HG03196 (cell line): ENCODE results near the gene CXCL16.

ENCODE experiments used
- ATAC-seq: cut with Tn5 transposase; IDR thresholded peaks from one replicate; pipeline ENCODE4 v1.9.1; 2021; ENCODE audit not compliant: unreplicated experiment

CXCL16 gene

DNA sequence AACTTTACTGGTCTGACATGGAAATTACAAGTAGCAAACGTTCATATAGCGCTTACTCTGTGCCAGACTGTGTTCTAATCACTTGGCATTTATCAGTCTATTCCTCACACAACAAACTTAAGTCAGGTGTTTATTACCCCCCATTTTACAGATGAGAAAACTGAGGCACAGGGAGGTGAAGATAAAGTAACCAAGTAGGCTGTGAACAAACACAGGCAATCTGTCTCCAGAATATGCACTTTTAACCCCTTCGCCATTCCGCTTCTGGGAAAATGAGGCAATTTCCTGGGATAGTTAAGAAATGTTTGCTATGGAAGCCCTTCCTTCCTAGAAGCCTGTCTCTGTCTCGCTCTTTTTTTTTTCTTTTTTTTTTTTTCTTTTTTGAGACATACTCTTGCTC lies 12.2 kb upstream of the CXCL16 start:
- no peak for ATAC-seq

DNA sequence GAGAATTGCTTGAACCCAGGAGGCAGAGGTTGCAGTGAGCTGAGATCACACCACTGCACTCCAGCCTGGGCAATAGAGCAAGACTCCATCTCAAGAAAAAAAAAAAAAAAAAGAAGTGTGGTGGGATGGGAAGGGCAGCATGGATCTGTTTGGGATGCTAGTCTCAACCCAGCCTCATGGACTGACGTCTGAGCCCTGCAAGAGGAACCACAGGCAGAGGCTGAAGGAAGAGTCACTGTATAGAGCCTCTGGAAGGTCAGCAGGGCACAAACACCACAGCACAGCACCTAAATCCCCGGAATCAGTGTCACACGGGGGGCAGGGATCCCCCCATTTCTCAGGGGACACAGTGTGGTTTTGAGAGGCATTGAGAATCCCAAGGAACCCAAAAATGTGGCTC lies 10.9 kb upstream of the CXCL16 start:
- ATAC-seq, result no peak

DNA sequence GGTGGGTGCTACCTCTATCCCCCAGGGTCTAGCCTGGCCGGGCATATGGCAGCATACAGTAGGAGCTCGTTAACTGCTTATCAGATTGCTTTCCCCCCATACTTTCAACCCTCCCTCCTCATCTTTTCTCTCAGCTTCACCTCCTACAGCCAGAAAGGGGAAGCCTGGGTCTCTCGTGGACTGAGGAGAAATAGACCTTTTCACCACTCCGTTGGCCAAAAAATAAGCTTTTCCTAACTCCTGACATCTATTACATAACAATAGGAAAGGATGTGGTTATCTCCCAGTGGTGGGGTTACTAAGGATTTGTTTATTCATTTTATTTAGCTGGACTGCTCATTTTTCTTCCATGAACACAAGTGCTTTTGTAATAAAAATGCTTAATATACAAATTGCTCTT lies 9.0 kb upstream of the CXCL16 start:
- no peak for ATAC-seq

DNA sequence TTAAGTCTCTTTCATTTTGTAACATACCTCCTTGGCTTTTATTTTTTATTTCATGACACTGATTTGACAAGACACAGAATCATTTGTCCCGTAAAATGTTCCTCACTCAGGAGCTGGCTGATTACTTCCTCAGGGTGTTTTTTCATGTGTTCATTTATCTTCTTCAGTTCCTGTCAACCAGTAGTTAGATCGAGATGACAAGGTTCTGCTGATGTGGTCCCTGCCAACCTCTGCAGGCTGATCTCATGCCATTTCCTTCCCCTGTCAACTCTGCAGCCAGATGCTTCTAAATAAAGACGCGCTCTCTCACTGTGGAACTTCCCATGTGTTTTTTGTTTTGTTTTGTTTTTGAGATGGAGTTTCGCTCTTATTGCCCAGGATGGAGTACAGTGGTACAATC lies 8.1 kb upstream of the CXCL16 start:
- no peak for ATAC-seq

DNA sequence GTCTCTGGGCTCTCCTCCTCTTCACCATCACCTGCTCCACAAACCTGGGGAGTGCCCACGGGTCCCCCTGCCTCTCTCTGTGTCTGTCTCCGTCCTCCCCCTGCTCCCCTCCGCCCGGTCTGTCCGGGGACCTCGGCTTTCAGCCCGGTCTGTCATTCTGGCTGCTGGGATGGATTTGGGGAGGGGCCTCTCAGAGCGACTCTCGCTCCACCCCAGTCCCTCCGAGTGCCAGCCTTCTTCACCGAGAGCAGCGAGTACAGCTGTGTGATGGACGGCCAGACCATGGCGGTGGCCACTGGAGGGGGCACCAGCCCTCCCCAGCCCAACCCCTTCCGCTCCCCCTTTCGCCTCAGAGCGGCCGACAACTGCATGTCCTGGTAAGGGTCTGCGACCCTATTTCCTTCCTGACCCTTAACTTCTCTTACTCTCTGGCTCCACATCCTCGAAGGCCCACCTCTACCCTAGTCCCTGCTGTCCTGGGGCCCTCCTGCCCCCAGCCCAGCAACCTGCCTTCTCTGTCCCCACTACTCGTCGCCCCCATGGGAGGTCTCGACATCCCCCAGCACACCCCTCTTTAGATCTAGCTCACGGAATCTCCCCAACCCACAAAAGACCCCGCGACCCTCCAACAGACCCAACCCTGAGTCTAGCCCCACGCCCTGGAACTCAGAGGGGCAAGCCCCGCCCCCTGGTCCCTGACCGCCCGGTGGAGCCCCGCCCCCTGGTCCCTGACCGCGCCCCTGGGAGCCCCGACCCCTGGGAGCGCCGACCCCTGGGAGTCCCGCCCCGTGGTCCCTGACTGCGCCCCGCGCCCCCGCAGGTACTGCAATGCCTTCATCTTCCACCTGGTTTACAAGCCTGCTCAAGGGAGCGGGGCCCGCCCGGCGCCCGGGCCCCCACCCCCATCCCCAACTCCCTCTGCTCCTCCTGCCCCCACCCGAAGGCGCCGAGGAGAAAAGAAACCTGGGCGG lies 5.6 kb upstream of the CXCL16 start:
- ATAC-seq, result no peak

DNA sequence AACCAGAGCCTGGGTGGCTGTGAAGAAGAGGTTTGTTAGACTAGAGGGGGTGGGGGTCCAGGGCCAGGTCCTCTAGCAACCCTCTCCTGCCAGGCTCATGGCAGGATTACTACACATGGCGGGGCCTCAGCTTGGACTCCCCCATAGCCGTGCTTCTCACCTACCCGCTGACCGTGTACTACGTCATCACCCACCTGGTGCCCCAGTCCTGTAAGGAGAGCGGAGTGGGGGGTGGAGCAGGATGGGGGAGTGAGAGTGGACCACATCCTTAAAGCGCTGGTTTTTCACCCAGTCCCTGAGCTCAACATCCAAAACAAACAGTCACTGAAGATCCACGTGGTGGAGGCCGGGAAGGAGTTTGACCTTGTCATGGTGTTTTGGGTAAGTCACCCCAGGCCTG lies 4.2 kb upstream of the CXCL16 start:
- no peak for ATAC-seq

DNA sequence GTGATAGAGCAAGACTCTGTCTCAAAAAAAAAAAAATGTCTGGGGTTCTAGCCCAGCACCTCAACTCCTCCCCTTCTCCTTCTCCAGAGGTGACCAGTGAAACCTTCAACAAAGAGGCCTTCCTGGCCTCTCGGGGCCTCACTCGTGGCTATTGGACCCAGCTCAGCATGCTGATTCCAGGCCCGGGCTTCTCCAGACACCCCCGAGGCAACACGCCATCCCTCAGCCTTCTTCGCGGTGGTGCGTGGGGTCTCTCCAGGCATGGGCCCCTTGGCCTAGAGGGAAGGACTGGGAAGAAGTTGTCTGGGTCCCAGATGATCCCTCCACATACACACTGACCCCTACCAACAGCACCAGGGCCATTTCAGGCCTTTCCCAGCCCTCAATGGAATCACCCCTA lies 3.5 kb upstream of the CXCL16 start:
- no peak for ATAC-seq

DNA sequence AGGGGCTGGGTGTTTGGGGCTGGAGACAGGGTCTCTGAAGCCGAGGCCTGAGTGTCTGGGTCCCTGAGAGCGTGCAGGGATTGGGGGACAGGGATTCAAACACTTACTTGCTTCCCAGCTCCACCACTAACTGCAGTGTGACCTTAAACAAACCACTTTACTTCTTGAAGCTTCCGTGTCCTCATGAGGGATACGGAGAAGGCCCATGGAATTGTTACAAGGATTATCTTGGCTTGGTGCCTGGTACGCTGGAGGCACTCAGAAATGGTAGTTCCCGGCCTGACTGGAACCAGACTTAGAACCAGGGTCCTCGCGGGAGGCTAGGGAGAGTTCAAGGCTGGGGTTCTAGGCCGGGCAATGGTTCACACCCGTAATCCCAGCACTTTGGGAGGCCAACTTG lies 2.9 kb upstream of the CXCL16 start:
- ATAC-seq, result no peak

DNA sequence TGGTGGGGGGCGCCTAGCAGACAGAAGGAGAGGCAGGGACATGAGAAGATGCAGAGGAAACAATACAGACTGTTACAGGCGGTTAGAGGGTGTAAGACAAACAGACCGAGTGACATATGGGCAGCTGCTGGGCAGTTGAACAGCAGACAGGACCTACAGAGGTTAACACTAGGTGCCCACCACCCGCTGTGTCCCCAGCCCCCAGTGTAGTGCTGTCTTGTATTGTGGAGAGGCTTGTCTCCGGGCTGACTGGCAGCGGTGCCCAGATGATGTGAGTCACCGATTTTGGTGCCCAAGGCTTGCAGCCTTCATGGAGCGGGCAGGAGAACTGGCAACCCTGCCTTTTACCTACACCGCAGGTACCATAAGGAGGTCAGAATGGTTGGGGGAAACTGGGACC lies 2.4 kb upstream of the CXCL16 start:
- no peak for ATAC-seq

DNA sequence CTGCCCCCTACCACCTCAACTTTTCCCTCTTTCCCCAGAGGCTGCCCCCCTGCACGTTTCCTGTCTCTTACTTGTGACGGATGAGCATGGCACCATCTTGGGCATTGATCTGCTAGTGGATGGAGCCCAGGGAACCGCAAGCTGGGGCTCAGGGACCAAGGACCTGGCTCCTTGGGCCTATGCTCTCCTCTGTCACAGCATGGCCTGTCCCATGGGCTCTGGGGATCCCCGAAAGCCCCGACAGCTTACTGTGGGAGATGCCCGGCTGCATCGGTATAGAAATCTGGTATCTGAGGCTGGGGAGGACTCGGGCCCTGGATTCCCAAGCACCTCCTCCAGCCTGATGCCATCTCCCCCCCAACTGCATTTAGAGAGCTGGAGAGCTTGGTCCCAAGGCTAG lies 1.8 kb upstream of the CXCL16 start:
- ATAC-seq, result no peak

DNA sequence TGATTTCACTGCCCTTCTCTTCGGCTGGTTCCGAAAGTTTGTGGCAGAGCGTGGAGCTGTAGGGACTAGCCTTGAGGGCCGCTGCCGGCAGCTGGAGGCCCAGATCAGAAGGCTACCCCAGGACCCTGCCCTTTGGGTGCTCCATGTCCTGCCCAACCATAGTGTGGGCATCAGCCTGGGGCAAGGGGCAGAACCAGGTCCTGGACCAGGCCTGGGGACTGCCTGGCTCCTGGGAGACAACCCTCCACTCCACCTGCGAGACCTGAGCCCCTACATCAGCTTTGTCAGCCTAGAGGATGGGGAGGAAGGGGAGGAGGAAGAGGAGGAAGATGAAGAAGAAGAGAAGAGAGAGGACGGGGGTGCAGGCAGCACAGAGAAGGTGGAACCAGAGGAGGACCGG lies 856 bp upstream of the CXCL16 start:
- ATAC-seq, result no peak

DNA sequence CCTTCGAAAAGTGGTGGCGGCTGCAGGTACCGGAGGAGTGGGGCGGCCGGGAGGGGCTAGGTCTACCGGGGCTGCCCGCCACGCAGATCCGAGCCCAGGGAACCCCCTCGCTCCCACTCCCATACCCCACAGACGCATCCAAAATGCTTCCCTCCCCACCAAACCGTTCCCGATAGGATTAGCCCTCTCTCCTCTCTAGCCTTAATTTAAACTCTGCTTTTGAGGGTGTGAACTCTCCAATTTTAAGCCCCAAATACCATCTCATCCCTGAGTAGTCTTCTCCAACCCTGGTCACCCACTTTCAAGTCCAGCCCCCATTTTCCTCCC lies 260 bp upstream of the CXCL16 start:
- no peak for ATAC-seq

DNA sequence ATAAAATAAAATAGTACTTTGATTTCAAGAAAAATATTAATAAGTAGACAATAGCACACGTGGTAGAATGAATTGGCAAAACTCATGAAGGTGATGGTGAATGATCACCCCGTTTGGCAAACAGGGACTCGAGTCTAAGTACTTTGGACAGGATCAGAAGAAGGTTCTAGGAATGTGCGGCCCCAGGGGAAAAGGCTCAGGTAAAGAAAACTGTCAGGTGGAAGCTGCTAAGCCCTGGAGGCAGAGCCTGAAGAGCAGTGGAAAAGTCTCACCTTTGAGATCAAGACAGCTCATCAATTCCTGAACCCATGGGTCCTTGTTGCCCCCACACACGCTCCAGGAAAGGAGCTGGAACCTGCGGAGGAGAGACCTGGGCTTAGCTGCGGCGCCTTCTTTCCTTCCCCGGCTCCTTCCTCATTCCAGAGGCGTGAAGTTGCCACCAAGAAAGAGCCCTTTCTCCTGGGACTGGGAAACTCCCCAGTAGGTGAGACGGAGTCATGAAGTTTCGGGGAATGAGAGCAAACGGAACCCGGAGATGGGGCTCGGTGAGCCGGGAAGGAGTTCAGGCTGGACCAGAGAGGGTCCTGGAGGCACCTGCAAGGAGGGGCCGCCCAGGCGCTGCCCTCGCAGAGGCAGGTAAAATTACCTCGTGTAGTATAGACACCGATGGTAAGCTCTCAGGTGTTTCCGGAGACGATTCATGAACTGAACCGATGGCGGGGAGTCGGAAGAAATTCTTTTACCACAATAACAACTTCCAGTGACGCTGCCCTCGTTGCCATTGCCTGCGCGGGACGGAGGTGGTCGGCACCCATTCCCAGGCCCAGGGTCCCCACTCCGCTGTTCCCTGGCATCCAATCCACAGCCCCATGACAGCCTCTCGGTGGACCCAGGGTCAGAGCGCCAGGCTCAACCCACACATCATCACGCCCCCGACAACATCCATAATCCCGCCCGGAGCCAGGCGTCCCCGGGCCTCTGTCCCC lies 1.3 kb downstream of the CXCL16 start:
- no peak for ATAC-seq

DNA sequence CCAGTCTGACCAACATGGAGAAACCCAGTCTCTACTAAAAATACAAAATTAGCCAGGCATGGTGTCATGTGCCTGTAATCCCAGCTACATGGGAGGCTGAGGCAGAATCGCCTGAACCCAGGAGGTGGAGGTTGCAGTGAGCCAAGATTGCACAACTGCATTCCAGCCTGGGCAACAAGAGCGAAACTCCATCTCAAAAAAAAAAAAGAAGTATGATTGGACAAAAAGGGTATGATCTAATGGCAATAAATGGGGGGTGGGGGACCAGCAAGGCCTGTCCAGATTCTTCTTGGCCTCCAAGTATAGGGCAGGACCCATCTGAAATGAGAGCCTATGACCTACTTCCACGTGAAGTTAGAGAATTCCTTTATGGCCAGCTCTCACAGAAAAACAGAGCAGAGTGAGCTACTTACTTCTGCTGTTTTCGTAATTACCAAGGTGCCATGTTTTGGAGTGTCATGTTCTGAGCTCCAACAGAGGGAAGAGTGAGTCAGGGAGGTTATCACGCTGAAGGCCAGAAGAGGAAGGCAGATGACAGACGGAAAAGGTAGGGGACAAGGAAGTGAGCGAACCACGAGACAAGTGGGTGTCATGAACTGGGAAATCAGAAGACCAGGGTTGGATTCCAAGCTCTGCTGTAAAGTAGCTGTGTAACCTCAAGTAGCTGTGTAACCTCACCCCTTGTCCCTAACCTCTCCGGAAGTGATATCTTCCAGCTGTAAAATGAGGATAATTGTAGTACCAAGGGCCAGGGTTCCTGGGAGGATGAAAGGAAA lies 3.7 kb downstream of the CXCL16 start:
- no peak for ATAC-seq

DNA sequence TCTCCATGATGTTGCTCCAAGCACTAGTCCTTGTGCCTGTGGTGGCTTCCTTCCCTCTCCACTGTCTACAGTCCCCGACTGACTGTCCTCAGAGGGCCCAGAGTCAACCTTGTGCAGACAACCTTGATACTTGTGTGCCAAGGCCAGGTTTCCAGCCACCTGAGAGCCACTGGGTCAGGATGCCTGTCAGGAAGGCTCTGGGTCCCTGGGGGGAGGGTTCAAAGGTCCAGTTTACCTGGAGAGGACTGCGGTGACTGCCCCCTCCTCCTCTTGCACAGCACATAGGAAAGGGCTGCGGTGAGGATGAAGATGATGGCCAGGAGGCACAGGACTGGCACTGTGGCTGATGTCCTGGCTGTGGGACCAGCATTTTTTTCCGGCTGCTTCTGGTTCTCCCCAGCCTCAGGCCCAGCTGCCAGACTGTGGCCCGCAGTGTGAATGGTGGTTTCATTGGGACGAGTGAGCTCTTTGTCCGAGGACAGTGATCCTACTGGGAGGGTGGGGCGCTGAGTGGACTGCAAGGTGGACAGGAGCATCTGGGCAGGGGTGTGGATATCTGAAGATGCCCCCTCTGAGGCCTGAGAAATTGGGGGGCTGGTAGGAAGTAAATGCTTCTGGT lies 4.8 kb downstream of the CXCL16 start:
- no peak for ATAC-seq

DNA sequence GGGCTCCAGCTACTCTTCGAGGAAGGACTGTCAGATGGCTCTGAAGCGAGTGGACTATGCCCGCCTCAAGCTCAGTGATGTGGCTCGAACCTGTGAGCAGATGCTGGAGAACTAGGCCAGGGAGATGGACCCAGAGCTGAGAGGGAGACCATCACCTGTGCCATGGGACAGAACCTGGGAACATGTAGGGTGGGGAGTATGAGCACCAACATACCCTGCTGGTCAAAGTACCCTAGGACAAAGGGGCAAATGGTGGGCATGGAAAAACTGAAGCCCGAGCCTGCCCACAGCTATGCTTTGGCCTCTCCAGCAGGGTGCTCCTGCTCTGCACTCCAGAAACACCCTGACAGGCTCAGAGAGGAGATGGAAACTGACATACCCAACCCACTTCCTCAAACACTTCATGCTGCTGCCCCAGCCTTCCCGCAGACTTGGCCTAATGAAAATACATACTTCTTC lies 6.6 kb downstream of the CXCL16 start:
- no peak for ATAC-seq

DNA sequence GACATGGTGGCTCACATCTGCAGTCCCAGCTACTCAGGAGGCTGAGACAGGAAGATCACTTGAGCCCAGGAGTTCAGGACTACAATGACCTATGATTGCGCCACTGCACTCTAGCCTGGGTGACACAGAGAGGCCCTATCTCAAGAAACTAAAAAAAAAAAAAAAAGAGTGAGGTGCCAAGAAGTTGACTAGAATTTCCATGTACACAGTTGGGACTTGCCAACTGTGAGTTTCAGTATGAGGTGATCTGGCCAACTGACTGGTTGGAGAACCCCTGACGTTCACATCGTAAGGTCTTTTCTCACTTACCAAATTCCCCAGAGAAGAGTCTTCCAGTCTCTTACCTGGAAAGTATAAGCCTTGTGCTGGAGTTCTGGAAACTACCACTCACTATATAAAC lies 11.6 kb downstream of the CXCL16 start:
- no peak for ATAC-seq

DNA sequence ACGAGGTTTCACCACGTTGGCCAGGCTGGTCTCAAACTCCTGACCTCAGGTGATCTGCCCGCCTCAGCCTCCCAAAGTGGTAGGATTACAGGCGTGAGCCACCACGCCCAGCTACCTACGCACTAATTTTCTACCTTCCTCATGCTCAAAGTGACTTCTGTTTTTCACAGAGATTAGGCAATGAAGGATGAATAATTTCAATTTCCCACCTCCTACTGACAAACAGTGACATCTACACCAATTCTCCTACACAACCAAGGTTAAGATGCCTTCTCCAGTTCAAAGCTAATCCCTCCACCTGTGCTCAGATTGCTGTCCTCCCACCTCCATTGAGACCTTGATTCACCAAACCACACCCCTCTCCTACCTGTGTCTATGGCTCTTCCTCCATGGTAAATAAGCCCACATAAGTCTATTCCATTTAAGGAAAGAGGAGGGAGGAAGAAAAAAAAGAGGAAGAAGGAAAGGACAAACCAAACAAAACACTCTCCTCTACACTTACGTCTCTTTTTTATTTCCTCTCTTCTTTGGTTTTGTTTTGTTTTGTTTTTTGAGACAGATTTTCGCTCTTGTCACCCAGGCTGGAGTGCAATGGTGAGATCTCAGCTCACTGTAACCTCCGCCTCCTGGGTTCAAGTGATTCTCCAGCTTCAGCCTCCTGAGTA lies 13.9 kb downstream of the CXCL16 start:
- ATAC-seq, result no peak

DNA sequence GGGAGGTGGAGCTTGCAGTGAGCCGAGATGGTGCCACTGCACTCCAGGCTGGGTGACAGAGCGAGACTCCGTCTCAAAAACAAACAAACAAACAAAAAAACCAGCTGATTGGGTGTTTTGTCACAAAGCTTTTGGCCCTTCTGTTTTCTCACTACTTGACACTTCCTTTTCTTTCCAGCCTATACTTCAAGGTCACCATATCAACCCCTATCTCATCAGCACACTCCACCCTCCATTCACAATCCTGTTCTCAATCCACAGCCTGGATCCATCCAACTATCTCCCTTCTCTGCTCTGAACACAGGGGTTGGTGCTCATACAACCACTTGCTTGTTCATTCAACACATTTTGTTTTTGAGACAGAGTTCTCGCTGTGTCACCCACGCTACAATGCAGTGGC lies 15.1 kb downstream of the CXCL16 start:
- no peak for ATAC-seq

DNA sequence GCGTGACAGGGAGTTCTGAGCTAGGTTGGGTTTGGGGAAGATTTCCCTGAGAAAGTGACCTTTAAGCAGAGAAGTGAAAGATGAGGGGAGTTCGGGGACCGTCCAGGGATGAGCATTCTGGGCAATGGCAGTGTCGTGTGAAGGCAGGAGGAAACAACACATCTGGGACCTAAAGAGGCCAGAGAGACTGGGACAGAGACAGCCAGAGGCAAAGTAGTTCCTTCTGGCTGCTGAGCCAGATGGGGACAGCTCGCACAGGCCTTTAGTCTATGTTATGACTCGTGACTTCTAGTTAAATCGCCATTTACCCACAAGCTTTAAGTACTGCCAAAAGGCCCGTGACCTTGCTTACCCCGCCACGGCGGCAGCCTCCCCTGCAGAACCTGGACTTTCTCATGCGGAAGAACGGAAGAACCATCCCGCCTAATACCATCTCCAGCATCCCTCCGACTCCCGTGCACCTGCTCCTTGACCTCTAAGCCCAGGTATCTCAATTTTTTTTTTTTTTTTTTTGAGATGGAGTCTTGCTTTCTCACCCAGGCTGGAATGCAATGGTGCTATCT lies 17.0 kb downstream of the CXCL16 start:
- no peak for ATAC-seq
